GM19468 (cell line): ENCODE results near the gene JMJD4.
"Not testable (repeated sequence)": the region's sequence is repeated elsewhere in the genome, so short reads cannot be mapped to it uniquely, and the experiment has no call there.

ENCODE experiments used
- ATAC-seq: cut with Tn5 transposase; IDR thresholded peaks from one replicate; pipeline ENCODE4 v1.9.1; 2021; ENCODE audit warnings: mild to moderate bottlenecking, moderate library complexity, moderate number of reproducible peaks; ENCODE audit not compliant: unreplicated experiment; ENCODE audit errors: extremely low read depth

JMJD4 gene

DNA sequence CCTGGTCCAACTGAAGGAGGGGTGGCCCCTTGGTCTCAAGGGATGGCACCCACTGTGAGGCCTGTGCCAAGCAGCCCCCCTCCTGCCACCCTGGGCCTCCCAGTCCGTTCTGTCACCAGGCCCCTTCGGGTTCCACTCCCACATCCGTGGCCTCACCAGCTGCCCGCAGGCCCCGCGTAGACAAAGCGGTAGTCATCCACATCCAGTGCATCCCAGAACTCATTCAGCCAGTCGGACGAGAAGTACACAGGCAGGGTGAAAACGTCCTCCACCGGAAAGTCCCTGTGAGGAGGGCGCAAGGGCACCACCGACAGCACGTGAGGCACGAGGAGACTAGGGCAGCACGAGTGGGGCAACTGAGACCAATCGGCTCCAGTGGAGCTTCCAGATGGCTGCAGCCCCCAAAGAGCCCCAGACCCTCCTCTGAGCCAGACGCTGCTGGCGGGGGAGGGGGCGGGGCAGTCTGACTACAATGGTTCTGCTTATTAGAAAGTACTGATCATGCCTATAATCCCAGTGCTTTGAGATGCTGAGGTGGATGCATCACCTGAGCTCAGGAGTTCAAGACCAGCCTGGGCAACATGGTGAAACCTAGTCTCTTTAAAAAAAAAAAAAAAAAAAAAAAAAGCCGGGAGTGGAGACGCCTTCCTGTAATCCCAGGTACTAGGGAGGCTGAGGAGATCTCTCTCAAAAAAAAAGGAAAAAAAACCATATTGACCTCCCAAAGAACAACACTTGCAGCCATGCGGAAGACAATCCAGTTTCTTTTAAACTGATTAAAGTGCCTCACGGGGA, 1.2 kb downstream of the JMJD4 start:
- ATAC-seq = no peak

DNA sequence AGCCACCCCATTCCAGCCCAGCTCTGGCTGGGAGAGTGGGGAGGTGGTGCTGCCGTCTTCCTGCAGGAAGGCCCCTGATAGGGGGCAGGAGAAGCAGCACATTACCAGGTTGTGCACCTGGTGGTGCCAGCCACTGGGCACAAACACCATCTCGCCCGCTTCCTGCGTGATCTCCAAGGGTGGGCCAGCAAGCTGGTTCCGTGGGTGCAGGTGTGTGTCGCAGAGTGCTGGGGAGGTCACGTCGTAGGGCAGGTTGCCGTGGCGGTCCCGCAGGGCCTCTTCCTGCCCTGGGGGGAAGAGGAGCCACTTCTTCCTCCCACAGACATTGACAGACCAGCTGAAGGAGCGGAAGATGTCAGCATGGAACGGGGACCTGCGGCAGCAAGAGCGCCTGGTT, 1.8 kb downstream of the JMJD4 start:
- ATAC-seq = no peak

DNA sequence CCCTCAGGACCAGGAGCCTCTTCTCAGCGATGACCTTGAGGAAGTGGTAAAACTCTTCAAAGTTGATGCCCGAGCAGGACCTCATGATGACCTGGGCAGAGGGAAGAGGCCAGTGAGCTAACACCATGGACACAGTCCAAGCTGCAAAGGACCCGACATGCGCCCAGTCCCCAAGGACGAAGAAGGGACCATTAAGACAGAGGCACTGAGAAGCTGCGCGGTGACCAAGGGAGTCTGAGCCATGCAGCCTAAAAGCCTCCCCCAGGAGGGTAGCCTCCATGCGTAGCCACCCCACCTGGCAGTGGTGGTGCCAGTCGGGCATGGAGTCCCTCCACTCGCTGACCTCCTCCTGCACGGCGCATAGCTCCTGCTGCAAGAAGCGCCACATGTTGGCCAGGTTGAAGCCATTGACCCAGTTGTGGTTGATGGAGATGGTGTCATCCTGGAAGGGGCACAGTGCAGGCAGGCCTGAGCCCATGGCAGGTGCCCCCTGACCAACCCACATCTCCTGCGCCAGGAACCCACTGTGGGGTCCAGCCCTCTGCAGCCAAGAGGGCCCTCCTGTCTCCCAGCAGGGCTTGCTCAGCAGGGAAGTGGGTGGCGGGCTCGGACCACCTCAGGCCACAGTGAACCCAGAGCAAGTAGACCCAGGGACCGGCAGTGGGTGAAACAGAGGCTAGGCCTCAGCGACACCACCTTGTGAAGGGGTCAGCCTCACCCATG, 2.4 kb downstream of the JMJD4 start:
- no peak for ATAC-seq

DNA sequence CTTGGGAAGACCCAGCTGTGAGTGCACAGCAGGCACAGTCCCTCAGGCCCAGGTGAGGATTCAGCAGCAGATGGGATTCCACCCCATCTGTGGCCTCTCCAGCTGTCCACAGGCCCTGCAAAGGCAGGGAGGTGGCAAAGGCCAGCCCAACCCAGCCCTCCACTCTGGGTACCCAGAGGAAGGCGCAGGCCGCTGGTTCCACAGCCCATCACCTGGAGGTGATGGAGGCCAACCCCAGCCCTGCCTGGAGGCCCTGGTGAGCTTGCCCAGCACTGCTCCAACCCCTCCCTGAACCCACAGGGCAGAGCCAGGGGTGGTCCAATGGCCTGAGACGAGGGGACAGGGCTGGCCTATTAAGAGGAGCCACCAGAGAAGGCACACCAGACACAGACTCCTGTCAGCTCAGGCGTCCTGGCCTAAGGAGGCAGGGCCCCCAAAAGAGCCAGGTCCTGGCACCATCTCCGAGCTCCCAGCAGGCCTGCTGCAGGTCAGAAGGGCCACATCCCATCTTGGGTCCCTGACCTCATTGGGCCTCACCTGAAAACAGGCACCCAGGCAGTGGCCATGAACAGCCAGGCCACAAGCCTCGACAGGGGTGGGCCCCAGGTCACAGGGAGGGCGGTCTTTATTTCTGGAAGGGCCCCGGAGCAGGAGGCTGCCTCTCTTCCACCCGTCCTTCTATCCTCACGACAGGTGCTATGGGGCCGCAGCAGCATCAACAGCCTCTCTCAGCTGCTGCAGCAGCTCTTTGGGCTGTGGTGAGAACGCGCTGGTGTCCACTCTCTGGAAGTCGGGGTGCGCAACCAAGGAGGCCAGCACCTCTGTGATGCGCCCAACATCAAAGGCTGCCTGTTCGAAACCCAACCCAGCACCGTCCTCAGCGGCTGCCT, 3.2 kb downstream of the JMJD4 start:
- ATAC-seq = no peak

DNA sequence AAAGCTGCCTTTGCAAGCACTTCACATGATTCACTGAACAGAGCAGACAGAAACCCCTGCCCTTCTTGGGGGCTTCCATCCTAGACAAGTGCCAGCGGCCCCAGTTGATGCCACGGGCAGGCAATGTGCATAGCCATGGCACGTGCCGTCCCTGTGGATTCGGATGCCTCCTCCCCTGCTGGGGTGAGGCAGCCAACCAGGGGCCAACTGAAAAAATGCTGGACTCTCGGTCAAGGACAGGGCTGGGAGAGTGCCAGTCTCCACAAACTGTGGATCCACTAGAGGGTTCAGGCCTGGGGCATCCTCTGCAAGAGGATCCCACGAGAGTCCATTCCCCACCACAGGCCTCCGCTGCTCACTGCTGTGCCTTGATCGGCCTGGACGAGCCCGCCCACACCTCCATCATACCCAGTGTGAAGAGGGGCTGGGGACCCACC, 3.8 kb downstream of the JMJD4 start:
- no peak for ATAC-seq

DNA sequence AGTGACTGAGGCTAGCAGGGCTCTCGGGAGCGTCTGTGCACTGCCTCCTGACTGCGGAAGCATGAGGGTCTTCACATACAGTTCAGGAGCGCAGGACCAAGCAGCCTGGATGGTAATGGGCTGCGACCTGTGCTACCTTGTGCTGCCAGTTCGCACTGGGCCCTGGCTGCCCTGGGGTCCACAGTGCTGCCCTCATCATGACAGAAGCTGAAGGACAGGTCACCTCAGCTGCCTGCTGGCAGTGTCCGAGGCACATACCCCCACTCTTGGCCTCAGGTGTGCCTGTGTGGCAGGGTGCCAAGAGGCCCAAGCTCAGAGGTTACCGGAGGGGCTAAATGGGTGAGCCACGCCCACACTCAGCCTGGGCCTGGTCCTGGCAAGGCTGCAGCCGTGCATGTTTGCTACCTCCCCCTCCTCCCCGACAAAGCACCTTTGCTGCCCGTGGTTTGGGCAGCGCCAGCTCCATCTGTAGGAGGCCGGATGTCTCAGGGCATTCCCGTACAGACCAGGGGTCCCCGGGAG, 4.4 kb downstream of the JMJD4 start:
- ATAC-seq = no peak

DNA sequence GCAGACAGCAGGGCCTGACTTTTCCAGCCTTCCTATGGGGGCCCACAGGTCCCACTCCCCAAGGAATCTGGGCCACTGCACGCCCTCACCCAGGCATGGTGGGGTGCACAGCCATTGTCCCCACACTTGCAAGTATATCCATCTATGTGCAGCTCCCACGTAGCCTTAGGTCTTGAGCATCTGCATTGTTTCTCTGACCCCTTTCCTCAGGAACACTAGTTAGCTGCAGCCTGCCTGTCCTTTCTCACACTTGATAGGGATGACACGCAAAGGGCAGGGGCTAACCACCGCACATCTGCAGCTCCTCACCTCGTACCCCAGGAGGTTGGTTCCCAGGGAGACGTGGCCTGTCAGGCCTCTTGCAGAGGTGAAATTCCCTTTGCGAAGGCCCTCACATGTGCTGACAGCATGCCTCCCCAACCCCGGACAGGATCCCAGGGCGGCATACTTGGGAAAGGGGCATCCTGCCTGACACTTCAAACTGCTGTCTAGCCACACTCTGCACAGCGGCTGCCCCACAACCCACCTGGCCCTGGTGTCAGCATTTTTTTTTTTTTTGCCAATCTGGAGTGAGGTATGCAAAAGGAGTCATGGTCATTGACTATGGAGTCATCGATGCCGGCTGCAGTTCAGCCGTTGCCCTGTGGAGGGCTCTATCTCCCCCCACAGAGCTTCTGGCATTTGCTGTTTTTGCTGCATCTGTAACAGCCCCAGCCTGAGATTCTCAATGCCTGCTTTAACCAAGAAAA, 5.0 kb downstream of the JMJD4 start:
- no peak for ATAC-seq

DNA sequence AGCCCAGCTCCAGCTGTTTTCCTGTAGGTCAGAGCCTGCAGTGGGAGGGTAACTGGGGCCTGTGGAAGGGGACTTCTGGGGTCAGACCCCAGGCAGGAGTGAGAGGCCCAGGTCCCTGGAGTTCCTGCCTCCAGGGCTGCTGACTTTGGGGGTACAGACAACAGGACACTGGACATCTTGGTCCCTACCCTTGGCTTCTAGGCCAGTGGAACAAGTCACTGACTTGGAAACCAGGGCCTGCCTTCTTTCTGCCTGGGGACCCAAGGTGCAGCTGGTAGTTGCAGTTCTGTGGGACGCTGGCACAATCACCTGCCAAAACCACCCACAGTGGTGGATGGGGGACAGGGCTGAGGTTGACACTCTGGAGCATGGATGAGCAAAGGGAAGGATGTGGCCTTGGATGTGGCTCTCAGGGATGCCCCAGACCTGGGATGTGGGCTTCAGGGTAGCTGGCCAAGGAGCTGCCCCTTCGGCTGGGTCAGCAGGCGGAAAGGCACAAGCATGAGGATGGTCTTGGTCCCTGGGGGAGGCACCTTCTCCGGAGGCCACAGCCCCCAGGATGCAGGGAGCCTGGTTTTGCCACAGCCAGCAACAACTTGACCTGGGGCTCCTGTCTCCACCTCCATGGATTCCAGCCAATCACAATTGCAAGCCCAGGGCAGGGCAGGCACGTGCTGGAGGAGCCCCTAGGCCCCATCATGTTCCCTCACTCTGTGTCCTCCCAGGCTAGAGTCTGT, 5.8 kb downstream of the JMJD4 start:
- no peak for ATAC-seq

DNA sequence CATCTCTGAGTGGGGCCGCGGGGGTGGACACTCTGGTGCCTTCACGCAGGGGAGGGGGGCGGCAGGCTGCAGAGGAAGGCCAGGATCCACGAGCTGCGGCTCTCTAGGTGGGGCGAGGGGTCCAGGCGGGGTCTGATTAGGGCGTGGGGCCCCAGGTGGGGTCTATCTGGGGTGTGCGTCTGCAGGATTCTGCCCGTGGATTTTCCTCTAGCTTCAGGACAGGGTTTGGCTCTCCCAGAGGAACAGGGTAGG, 6.3 kb downstream of the JMJD4 start:
- ATAC-seq = no peak

DNA sequence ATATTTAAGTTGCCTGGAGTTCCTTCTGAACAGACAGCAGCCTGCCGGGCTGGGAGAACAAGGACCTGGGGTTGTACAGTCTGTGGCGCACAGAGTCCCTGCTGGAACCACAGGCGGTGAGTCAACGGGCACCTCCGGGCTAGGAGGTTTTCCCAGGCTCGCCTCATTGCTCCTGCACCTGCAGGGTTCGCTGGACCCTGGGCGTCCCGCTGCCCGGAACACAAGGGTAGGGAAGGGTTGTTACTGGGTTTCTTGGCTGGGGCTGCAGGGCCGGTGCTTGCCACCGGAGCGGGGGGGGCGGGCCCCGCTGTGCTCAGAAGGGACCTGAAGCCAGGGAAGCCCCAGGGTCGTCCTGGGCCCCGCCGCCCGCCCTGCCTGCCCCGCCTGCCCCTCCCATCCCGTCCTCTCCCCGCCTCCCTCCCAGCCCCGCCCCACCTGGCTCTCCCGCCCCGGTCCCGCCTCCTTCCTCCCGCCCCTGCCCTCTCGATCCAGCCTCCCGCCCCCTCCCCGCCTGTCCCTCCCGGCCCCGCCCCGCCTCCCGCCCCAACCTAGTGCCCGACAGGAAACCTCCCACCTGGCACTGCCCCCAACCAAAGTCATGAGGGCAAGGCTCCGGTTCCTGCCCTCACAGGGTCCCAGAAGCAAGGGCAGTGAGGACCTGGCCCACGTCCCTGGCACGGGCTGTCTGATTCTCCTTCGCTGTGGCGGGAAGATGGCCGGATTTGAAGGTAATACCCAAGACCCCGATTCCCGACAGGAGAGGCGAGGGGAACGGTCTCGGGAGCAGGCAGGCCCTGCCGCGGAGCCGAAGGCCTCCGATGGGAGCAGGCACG, 6.8 kb downstream of the JMJD4 start:
- no peak for ATAC-seq

DNA sequence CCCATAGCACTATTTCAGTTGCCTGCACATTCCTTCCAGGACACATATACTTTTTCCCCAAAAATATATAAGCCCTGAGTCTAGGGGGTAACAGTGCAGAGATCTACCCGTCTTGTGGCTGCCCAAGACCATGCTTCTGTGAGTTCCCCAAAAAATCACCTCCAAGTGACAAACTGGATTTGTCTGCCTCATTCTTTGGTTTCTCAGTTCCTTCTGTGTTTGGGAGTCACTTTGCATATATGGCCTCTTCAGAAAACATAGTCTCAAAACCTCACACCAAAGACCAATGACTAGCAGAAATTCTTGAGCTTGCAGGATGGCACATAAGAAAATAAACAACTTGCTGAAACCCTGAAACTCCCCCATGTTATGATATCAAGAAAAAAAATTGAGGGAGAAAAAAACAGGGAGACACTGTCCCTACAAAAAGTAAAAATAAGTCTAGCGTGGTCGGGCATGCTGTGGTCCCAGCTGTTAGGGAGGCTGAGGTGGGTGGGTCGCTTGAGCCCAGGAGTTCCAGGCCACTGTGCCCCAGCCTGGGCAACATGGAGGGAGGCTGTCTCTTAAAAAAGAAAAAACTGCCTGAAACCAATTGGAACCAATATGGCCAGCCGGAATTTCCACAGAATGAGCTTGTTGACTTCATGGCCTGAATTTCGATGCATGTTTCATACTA, 8.0 kb downstream of the JMJD4 start:
- ATAC-seq = no peak

DNA sequence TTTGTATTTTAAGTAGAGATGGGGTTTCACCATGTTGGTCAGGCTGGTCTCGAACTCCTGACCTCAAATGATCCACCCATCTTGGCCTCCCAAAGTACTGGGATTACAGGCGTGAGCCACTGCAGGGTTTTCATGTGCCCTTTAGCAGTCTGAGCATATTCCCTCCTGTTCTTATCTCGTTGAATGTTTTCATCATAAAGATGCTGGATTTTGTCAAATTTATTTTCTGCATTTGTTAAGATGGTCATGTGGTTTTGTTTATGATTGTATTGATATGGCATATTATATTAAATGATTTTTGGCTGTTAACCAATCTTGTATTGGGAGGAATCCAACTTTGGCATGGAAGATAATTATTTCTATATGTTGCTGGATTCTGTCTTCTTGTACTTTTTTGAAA, 8.8 kb downstream of the JMJD4 start:
- no peak for ATAC-seq

DNA sequence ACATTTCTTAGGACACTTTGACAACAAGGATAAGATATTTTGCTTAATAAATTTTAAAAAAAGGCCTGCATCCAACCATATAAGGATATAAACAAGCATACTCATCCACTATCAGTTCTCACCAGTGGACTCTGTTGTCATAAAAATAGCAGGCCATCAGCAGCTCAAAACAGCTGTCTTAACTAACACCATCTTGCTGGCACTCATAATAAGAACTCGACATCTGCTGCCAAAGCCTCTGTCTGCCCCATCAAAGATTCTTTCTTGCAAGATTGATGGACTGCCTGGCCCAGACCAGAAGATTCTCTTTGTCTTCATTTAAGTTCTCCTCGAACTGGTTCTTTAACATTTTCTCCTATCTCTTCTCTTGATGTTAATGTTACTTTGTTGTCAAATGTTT, 10.1 kb downstream of the JMJD4 start:
- no peak for ATAC-seq

DNA sequence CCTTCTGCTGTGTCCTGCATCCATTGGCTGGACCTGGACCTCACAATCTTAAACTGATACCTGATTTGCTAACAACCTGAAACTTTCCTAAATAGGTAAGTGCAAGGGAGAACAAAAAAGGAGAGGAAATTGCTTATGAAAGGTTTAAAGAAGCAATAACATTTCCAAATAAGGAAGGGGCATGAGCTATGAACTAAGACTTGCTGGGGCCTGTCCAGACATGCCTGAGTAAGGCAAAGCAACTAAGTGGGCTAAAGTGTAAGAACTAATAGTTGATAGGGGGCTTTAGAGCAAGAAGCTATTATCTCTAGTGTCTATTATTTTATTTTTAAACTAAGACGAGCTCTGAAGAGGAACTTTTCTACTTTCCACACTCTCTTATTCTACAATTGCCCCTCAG, 11.6 kb downstream of the JMJD4 start:
- ATAC-seq = no peak

DNA sequence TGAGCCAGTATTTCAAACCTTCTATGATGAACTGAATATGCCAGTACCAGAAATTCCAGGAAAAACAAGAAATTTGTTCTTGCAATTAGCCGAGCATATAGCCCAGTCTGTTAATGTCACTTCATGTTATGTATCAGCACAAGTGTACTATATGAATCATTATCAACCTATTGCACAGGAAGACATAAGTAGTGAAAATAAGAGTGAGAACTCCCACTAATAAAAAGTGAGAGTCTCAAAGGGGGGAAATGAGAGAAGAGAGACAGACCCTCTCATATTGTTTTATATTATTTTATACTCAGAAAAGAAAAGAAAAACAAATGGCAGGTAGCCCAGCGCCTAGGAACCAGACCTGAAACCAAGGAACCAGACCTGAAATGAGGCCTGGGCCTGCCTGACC, 16.2 kb downstream of the JMJD4 start:
- ATAC-seq = no peak

DNA sequence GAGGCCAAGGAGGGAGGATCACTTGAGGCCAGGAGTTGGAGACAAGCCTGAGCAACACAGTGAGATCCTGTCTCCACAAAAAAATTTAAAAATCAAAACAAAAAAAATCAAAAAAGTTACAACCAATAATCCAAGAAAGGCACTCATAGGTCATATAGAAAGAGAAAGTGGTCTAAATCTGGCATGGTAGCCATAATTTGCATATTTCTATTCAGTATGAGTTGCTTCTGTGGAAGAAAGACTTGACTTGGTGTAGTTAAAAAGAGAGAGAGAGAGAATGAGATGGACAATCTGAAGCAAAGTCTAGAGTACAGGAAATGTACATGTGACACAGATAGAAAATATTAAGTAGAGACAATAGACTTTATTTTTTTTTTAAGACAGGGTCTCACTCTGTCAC, 22.5 kb downstream of the JMJD4 start:
- no peak for ATAC-seq

DNA sequence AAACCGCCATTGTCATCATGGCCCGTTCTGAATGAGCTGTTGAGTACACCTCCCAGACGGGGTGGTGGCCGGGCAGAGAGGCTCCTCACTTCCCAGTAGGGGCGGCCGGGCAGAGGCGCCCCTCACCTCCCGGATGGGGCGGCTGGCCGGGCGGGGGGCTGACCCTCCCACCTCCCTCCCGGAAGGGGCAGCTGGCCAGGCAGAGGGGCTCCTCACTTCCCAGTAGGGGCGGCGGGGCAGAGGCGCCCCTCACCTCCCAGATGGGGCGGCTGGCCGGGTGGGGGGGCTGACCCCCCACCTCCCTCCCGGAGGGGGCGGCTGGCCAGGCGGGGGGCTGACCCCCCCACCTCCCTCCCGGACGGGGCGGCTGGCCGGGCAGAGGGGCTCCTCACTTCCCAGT, 24.6 kb downstream of the JMJD4 start:
- ATAC-seq = not testable (repeated sequence)

DNA sequence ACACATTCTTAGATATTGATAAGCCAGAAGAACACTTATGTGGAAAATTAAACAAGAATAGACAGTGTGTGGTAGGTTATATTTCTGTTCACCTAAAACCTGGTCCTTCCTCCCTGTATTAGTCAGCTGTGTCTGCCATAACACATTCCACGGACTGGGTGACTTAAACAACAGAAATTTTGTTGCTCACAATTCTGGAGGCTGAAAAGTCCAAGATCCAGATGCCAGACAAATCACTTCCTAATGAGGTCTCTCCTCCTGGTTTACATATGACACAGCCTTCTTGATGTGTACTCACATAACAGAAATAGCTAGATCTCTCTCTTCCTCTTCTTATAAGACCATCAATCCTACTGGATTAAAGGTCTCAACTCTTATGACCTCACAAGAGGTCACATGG, 25.7 kb downstream of the JMJD4 start:
- no peak for ATAC-seq
